HG03139 (cell line): ENCODE data around the gene ANKRD2.
"Not testable (repeated sequence)": the region's sequence is repeated elsewhere in the genome, so short reads cannot be mapped to it uniquely, and the experiment has no call there.

Source experiments
- ATAC-seq: cut with Tn5 transposase; IDR thresholded peaks from one replicate; pipeline ENCODE4 v1.9.1; 2021; ENCODE audit not compliant: unreplicated experiment

ANKRD2 gene

GRCh38 chr10:97546456-97547270 is 25.9 kb upstream of the ANKRD2 start:
- no peak for ATAC-seq

GRCh38 chr10:97547271-97547600 is 25.3 kb upstream of the ANKRD2 start:
- no peak for ATAC-seq

- ATAC-seq = no peak
Measured at GRCh38 chr10:97547962-97548361, 24.6 kb upstream of the ANKRD2 start.

GRCh38 chr10:97548828-97549455 is 23.6 kb upstream of the ANKRD2 start:
- ATAC-seq = no peak

- ATAC-seq = no peak
Measured at GRCh38 chr10:97549587-97550322, 22.8 kb upstream of the ANKRD2 start.

- ATAC-seq = no peak
Measured at GRCh38 chr10:97550336-97551149, 22.0 kb upstream of the ANKRD2 start.

- ATAC-seq = no peak
Measured at GRCh38 chr10:97551271-97551670, 21.3 kb upstream of the ANKRD2 start.

- ATAC-seq = no peak
Measured at GRCh38 chr10:97553575-97554031, 19.0 kb upstream of the ANKRD2 start.

- not testable (repeated sequence) for ATAC-seq
Measured at GRCh38 chr10:97554336-97554735, 18.2 kb upstream of the ANKRD2 start.

- ATAC-seq = not testable (repeated sequence)
Measured at GRCh38 chr10:97555541-97555940, 17.0 kb upstream of the ANKRD2 start.

GRCh38 chr10:97560731-97561381 is 11.7 kb upstream of the ANKRD2 start:
- not testable (repeated sequence) for ATAC-seq

- not testable (repeated sequence) for ATAC-seq
Measured at GRCh38 chr10:97561386-97562077, 11.0 kb upstream of the ANKRD2 start.

GRCh38 chr10:97562329-97562728 is 10.2 kb upstream of the ANKRD2 start:
- not testable (repeated sequence) for ATAC-seq

GRCh38 chr10:97563337-97563736 is 9.2 kb upstream of the ANKRD2 start:
- ATAC-seq = no peak

GRCh38 chr10:97564776-97565175 is 7.8 kb upstream of the ANKRD2 start:
- ATAC-seq = no peak

- ATAC-seq = no peak
Measured at GRCh38 chr10:97566336-97566996, 6.1 kb upstream of the ANKRD2 start.

GRCh38 chr10:97567891-97568290 is 4.7 kb upstream of the ANKRD2 start:
- no peak for ATAC-seq

GRCh38 chr10:97570146-97570788 is 2.3 kb upstream of the ANKRD2 start:
- no peak for ATAC-seq
